Measurements from ENCODE around the gene NAA60. TPM values are rescaled to one million over a fixed set of nuclear protein-coding genes. Genes with fewer than 3 reads are reported as not detected.

The NAA60 gene
- total RNA-seq, 1 donor from 2014 or later: 58.4 TPM

GRCh38 chr16:3501783-3502400 is 58.4 kb downstream of the NAA60 start:
- intact Hi-C loops (cut with DNase I): no loop called here
- no peak for DNase-seq (ENCODE audit: extremely low spot score in 2 of 2)
- Histone ChIP-seq H3K27me3 (no peaks in the 10 kb centered on the region), H3K9me3 (no peaks in the 10 kb centered on the region), H3K4me1 (peaks cover 26% of the 10 kb centered on the region), H3K36me3 (peaks cover 0 to 5% of the 10 kb centered on the region in 2 donors), H3K27ac (peak overlapping the region; percentile 34), H3K4me3 (peak overlapping the region; percentile 64 to 66)
- TF ChIP-seq POLR2A (IDR thresholded peaks at IDR 0.05) (no peak), POLR2AphosphoS5 (IDR thresholded peaks at IDR 0.05; ENCODE audit: insufficient read depth in 1 of 2, low read depth in 1 of 2) (no peak), CTCF (IDR thresholded peaks at IDR 0.05) (no peak)

DNA sequence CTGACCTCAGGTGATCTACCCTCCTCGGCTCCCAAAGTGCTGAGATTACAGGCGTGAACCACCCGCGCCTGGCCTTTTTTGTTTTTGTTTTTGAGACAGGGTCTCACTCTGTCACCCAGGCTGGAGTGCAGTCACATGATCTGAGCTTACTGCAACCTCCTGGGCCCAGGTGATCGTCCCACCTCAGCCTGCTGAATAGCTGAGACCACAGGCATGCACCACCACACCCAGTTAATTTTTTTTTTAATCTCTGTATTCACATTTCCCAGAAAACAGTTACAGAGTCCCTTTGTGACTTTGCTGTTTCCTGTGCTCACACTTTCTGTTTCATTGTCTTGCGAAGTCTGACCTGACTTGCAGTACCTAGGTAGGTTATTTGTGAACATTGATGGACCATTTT is 60.0 kb downstream of the NAA60 start:
- Histone ChIP-seq H3K27ac (no peak overlapping the region), H3K27me3 (no peaks in the 10 kb centered on the region), H3K4me3 (no peak overlapping the region), H3K36me3 (peaks cover 0 to 12% of the 10 kb centered on the region in 2 donors), H3K9me3 (no peaks in the 10 kb centered on the region), H3K4me1 (peaks cover 26% of the 10 kb centered on the region)
- DNase-seq (ENCODE audit: extremely low spot score in 2 of 2): no peak
- intact Hi-C loops (cut with DNase I): loop anchor here (1.0 kb wide), 1 partner anchor 33 kb away; no protein-coding TSS in a partner anchor
- no peak for TF ChIP-seq CTCF (IDR thresholded peaks at IDR 0.05)
- no peak for TF ChIP-seq POLR2AphosphoS5 (IDR thresholded peaks at IDR 0.05; ENCODE audit: insufficient read depth in 1 of 2, low read depth in 1 of 2)
- no peak for TF ChIP-seq POLR2A (IDR thresholded peaks at IDR 0.05)

DNA sequence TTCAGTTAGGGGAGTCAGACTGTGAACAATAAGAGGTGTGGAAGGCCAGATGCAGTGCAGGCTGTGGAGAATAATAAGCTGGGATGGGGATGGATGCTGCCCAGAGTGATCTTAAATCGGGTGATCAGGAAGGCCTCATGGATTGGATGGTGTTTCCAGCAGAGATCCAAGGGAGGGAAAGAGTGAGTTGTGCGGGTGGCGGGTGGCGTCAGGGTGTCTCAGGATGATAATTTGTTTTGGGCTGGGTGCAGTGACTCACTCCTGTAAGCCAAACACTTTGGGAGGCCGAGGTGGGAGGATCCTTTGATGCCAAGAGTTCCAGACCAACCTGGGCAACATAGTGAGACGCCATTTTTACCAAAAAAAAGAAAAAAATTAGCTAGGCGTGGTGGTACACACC is 65.3 kb downstream of the NAA60 start:
- TF ChIP-seq CTCF (IDR thresholded peaks at IDR 0.05) (no peak), POLR2A (IDR thresholded peaks at IDR 0.05) (no peak), POLR2AphosphoS5 (IDR thresholded peaks at IDR 0.05; ENCODE audit: insufficient read depth in 1 of 2, low read depth in 1 of 2) (no peak)
- Histone ChIP-seq H3K27ac (no peak overlapping the region), H3K9me3 (no peaks in the 10 kb centered on the region), H3K27me3 (no peaks in the 10 kb centered on the region), H3K4me3 (no peak overlapping the region), H3K4me1 (no peaks in the 10 kb centered on the region), H3K36me3 (peaks cover 0 to 44% of the 10 kb centered on the region in 2 donors)
- intact Hi-C loops (cut with DNase I): no loop called here
- DNase-seq (ENCODE audit: extremely low spot score in 2 of 2): no peak

DNA sequence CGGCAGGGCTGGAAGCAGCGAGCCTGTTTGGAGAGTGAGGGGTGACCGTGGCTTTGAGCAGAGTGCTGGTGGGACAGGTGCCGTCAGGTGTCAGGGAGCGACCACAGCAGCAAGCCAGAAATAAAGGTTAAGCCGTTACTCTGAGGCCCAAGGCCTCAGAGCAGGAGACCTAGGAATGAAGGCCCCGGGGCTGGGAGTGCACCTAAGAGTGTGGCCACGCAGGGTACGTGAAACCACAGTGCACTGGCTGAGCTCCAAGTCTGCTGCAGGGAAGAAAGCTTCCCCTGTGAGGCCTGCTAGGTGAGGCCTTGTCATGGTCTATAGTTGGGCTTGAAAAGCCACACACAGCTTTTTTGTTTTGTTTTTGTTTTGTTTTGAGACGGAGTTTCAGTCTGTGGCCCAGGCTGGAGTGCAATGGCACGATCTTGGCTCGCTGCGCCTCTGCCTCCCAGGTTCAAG is 66.0 kb downstream of the NAA60 start:
- H3K27me3 ChIP-seq: no peaks in the 10 kb centered on the region
- H3K27ac ChIP-seq: no peak overlapping the region
- no peak overlapping the region for H3K4me3 ChIP-seq
- H3K36me3 ChIP-seq: peaks cover 0 to 52% of the 10 kb centered on the region in 2 donors
- no peak for DNase-seq (ENCODE audit: extremely low spot score in 2 of 2)
- no peaks in the 10 kb centered on the region for H3K9me3 ChIP-seq
- intact Hi-C loops (cut with DNase I): no loop called here
- no peak for TF ChIP-seq POLR2AphosphoS5 (IDR thresholded peaks at IDR 0.05; ENCODE audit: insufficient read depth in 1 of 2, low read depth in 1 of 2)
- TF ChIP-seq CTCF (IDR thresholded peaks at IDR 0.05): no peak
- TF ChIP-seq POLR2A (IDR thresholded peaks at IDR 0.05): no peak
- H3K4me1 ChIP-seq: no peaks in the 10 kb centered on the region

GRCh38 chr16:3510416-3510815 is 66.9 kb downstream of the NAA60 start:
- Histone ChIP-seq H3K9me3 (no peaks in the 10 kb centered on the region), H3K4me1 (no peaks in the 10 kb centered on the region), H3K4me3 (no peak overlapping the region), H3K27ac (no peak overlapping the region), H3K36me3 (peaks cover 0 to 61% of the 10 kb centered on the region in 2 donors), H3K27me3 (no peaks in the 10 kb centered on the region)
- TF ChIP-seq POLR2AphosphoS5 (IDR thresholded peaks at IDR 0.05; ENCODE audit: insufficient read depth in 1 of 2, low read depth in 1 of 2) (no peak), POLR2A (IDR thresholded peaks at IDR 0.05) (no peak), CTCF (IDR thresholded peaks at IDR 0.05) (no peak)
- DNase-seq (ENCODE audit: extremely low spot score in 2 of 2): no peak
- intact Hi-C loops (cut with DNase I): no loop called here

Measured in vagina (tissue), 2 donors.